RPMI7951 (cell line): ENCODE measurements around the gene FCAR. TPM values are rescaled to one million over a fixed set of nuclear protein-coding genes. Genes with fewer than 3 reads are reported as not detected.
"Not testable (repeated sequence)": the region's sequence is repeated elsewhere in the genome, so short reads cannot be mapped to it uniquely, and the experiment has no call there.

Experiments used
- DNase-seq: peaks from one replicate; pipeline ENCODE4 v3.0.0-alpha.2; 2012; ENCODE audit warnings: low read depth
- total RNA-seq: library from RNA; depleted of rRNA; stranded (reverse); fragments of >200 nt; shearing (Covaris generic); gene quantifications from 2 replicates; pipeline ENCODE4 v1.2.3, GENCODE V29; 2014

FCAR gene
- total RNA-seq, 1 experiment from 2014 or later = not detected

GRCh38 chr19:54894106-54894505 is 20.1 kb downstream of the FCAR start:
- not testable (repeated sequence) for DNase-seq

GRCh38 chr19:54896036-54896435 is 22.0 kb downstream of the FCAR start:
- no peak for DNase-seq

GRCh38 chr19:54898685-54899084 is 24.6 kb downstream of the FCAR start:
- DNase-seq = not testable (repeated sequence)

- not testable (repeated sequence) for DNase-seq
Measured at GRCh38 chr19:54899646-54900045, 25.6 kb downstream of the FCAR start.

GRCh38 chr19:54901153-54901552 is 27.1 kb downstream of the FCAR start:
- DNase-seq = peak; percentile 40

GRCh38 chr19:54902061-54902460 is 28.0 kb downstream of the FCAR start:
- DNase-seq = no peak

GRCh38 chr19:54903303-54903702 is 29.3 kb downstream of the FCAR start:
- no peak for DNase-seq

- not testable (repeated sequence) for DNase-seq
Measured at GRCh38 chr19:54904261-54904660, 30.2 kb downstream of the FCAR start.

- no peak for DNase-seq
Measured at GRCh38 chr19:54905421-54905802, 31.4 kb downstream of the FCAR start.

- DNase-seq = no peak
Measured at GRCh38 chr19:54905803-54906511, 31.9 kb downstream of the FCAR start, which contains the start of gene NCR1. TSS of gene NCR1 (plus strand) at chr19:54906148. CDS start at chr19:54906188, 40 bp downstream.

GRCh38 chr19:54906819-54907218 is 32.8 kb downstream of the FCAR start:
- DNase-seq = no peak

GRCh38 chr19:54907899-54908298 is 33.9 kb downstream of the FCAR start:
- DNase-seq = not testable (repeated sequence)

GRCh38 chr19:54916822-54917221 is 42.8 kb downstream of the FCAR start:
- DNase-seq = no peak

- no peak for DNase-seq
Measured at GRCh38 chr19:54918499-54918898, 44.5 kb downstream of the FCAR start.

GRCh38 chr19:54919646-54920563 is 45.9 kb downstream of the FCAR start:
- DNase-seq = not testable (repeated sequence)

GRCh38 chr19:54921082-54921481 is 47.0 kb downstream of the FCAR start:
- no peak for DNase-seq

- DNase-seq = no peak
Measured at GRCh38 chr19:54923276-54923675, 49.2 kb downstream of the FCAR start.

GRCh38 chr19:54928299-54928698 is 54.3 kb downstream of the FCAR start:
- peak; percentile 7 for DNase-seq

GRCh38 chr19:54937926-54938325 is 63.9 kb downstream of the FCAR start:
- DNase-seq = no peak

- DNase-seq = no peak
Measured at GRCh38 chr19:54938906-54939305, 64.9 kb downstream of the FCAR start.

- DNase-seq = not testable (repeated sequence)
Measured at GRCh38 chr19:54939538-54939937, 65.5 kb downstream of the FCAR start.
